GM12878 (cell line): ENCODE results near the gene ATN1. TPM values are rescaled to one million over a fixed set of nuclear protein-coding genes. Genes with fewer than 3 reads are reported as not detected.
A peak's percentile ranks its signal among the peaks of the same experiment; 100 is the strongest.

Experiments used
- ATAC-seq: fragments of 200-7000 bp; cut with Tn5 transposase; 3 replicates; pipeline ENCODE4 v1.9.1; 2020; ENCODE audit warnings: mild to moderate bottlenecking, moderate library complexity
- BruUV-seq: library from RNA; stranded (reverse); fragments of 400-500 nt; replicated peaks from 2 replicates; lab custom pipeline; 2021; lab: Mats Ljungman, UMichigan
- CTCF ChIA-PET: fragments of 300-600 bp; sonication (Branson Sonifier 250); formaldehyde crosslinking; extraction: SDS; loops from one replicate; lab custom pipeline; 2021; ENCODE audit warnings: inconsistent platforms; lab: Yijun Ruan, JAX
- POLR2A ChIA-PET: fragments of 350-600 bp; formaldehyde crosslinking; extraction: SDS; loops from one replicate; lab custom pipeline; 2021; ENCODE audit warnings: inconsistent platforms; lab: Charles Lee
- RAD21 ChIA-PET: fragments of 300-600 bp; sonication (Branson Sonifier 250); formaldehyde crosslinking; loops from one replicate; lab custom pipeline; 2023; ENCODE audit warnings: antibody characterized with exemption; ENCODE audit not compliant: unreplicated experiment; lab: Charles Lee
- SMC1A ChIA-PET: fragments of 300-600 bp; sonication (Branson Sonifier 250); formaldehyde crosslinking; loops from one replicate; lab custom pipeline; 2023; ENCODE audit not compliant: unreplicated experiment, uncharacterized antibody; lab: Charles Lee
- DNase-seq: peaks from one replicate; pipeline ENCODE4 v3.0.0-alpha.2; 2011; ENCODE audit warnings: low read depth, low spot score
- FAIRE-seq: peaks from 3 replicates; lab custom pipeline; 2011; peaks lifted over from hg19 to GRCh38; lab: Jason Lieb, UNC
- H2AFZ ChIP-seq: 2 replicates; pipeline ENCODE4 v1.6.0; 2011; ENCODE audit warnings: low read depth, low read length, control low read depth; ENCODE audit not compliant: control insufficient read depth
- H3K27ac ChIP-seq: 2 replicates; pipeline ENCODE4 v1.5.1; 2011; ENCODE audit warnings: control low read depth; ENCODE audit not compliant: control insufficient read depth, insufficient read depth
- H3K27me3 ChIP-seq, 2 experiments: replicated peaks in 1 of 2; 2 replicates each; pipeline versions ENCODE4 v1.6.0 to v1.6.1; 2011; ENCODE audit warnings: low read length in 1 of 2; ENCODE audit not compliant: control insufficient read depth in 2 of 2, insufficient read depth in 2 of 2
- H3K36me3 ChIP-seq, 2 experiments: 2 replicates each; pipeline ENCODE4 v1.5.1; 2011; ENCODE audit warnings: low read length in 1 of 2; ENCODE audit not compliant: control insufficient read depth in 2 of 2, insufficient read depth in 2 of 2
- H3K4me1 ChIP-seq: 2 replicates; pipeline ENCODE4 v1.6.1; 2011; ENCODE audit warnings: mild to moderate bottlenecking, low read length, moderate library complexity, mixed read lengths; ENCODE audit not compliant: control insufficient read depth, insufficient read depth
- H3K4me2 ChIP-seq: 2 replicates; pipeline ENCODE4 v1.6.0; 2011; ENCODE audit warnings: control low read depth; ENCODE audit not compliant: control insufficient read depth, insufficient read depth
- H3K4me3 ChIP-seq: fragments of 200-600 bp; sonication (generic); 2 replicates; pipeline ENCODE4 v1.5.1; 2016
- H3K79me2 ChIP-seq: 2 replicates; pipeline ENCODE4 v1.6.0; 2011; ENCODE audit warnings: low read length; ENCODE audit not compliant: control insufficient read depth, insufficient read depth
- H3K9ac ChIP-seq: 2 replicates; pipeline ENCODE4 v1.8.0; 2011; ENCODE audit warnings: low read length, control low read depth, mixed read lengths; ENCODE audit not compliant: control insufficient read depth, insufficient read depth
- H3K9me3 ChIP-seq: replicated peaks from 3 replicates; pipeline ENCODE4 v1.5.1; 2011; ENCODE audit warnings: mild to moderate bottlenecking, low read length; ENCODE audit not compliant: control insufficient read depth, insufficient read depth
- H4K20me1 ChIP-seq: 2 replicates; pipeline ENCODE4 v1.6.0; 2011; ENCODE audit not compliant: control insufficient read depth, insufficient read depth
- ASH2L ChIP-seq: fragments of 300-600, 200-600 bp; sonication (generic); IDR thresholded peaks from 2 replicates; pipeline ENCODE4 v1.6.1; 2017; ENCODE audit warnings: low read depth, mild to moderate bottlenecking, borderline replicate concordance
- BCL3 ChIP-seq: IDR thresholded peaks from 2 replicates; pipeline ENCODE4 v1.6.1; 2011; ENCODE audit warnings: borderline replicate concordance, low read depth, mild to moderate bottlenecking, moderate library complexity, low read length; ENCODE audit not compliant: insufficient read depth, poor library complexity, severe bottlenecking
- EED ChIP-seq: sonication (generic); IDR thresholded peaks from 2 replicates; pipeline ENCODE4 v1.6.1; 2016; ENCODE audit warnings: antibody characterized with exemption, low read depth
- IRF5 ChIP-seq: fragments of 450-650 bp; IDR thresholded peaks from 2 replicates; pipeline ENCODE4 v1.6.1; 2017; ENCODE audit warnings: borderline replicate concordance
- LARP7 ChIP-seq: fragments of 450-650 bp; IDR thresholded peaks from 2 replicates; pipeline ENCODE4 v1.6.1; 2017; ENCODE audit warnings: mild to moderate bottlenecking
- NR2F1 ChIP-seq: fragments of 450-650 bp; conservative IDR thresholded peaks from 2 replicates; pipeline ENCODE4 v1.6.1; 2017; ENCODE audit warnings: mild to moderate bottlenecking
- PBX3 ChIP-seq: IDR thresholded peaks from 2 replicates; pipeline ENCODE4 v1.6.1; 2011; ENCODE audit warnings: mild to moderate bottlenecking, low read depth, low read length, moderate library complexity; ENCODE audit not compliant: insufficient replicate concordance
- POLR2AphosphoS2 ChIP-seq: IDR thresholded peaks from 2 replicates; pipeline ENCODE4 v1.6.1; 2011; ENCODE audit warnings: low read depth, mild to moderate bottlenecking, low read length, improper control_type of control experiment, moderate library complexity
- POLR2AphosphoS5 ChIP-seq: IDR thresholded peaks from 2 replicates; pipeline ENCODE4 v1.6.1; 2011; ENCODE audit warnings: mild to moderate bottlenecking, low read length, inconsistent platforms
- TCF3 ChIP-seq: IDR thresholded peaks from 2 replicates; pipeline ENCODE4 v1.6.1; 2012; ENCODE audit warnings: low read depth, mild to moderate bottlenecking, low read length, borderline replicate concordance; ENCODE audit not compliant: insufficient read depth
- ZNF622 ChIP-seq: fragments of 450-650 bp; IDR thresholded peaks from 2 replicates; pipeline ENCODE4 v1.6.1; 2017; ENCODE audit warnings: mild to moderate bottlenecking, inconsistent platforms
- WGBS: methylation state at CpG from one replicate; pipeline ENCODE4 v1.1.6; 2016; ENCODE audit warnings: low lambda C conversion rate; ENCODE audit not compliant: insufficient replicate concordance, insufficient coverage; ENCODE audit errors: missing lambda C conversion rate; 5-methylcytosine and 5-hydroxymethylcytosine counted together
- in situ Hi-C: fragments of 300-500 bp; cut with MboI; formaldehyde crosslinking; loops from 9 replicates; pipeline ENCODE4 v1.14.3; 2018; ENCODE audit warnings: mixed read lengths
- intact Hi-C: fragments of 100-400 bp; cut with micrococcal nuclease; formaldehyde crosslinking; loops from one replicate; pipeline ENCODE4 v1.14.2; 2022; ENCODE audit not compliant: unreplicated experiment
- polyA plus RNA-seq, 11 experiments: library from polyadenylated mRNA; depleted of rRNA in 4 of 11; unstranded in 6 of 11; stranded (reverse) in 5 of 11; fragments of >200 nt; fragmentation: Nextera tagmentation in 4 of 11; fragmentation: Illumina TruSeq in 1 of 11; extraction: Ambion mirVana in 4 of 11; extraction: Trizol in 1 of 11; gene quantifications; 1 replicate in 1 of 11; 2 replicates in 10 of 11; pipeline versions ENCODE4 v1.2.1 to v1.2.3, GENCODE V29; 2011 to 2016; ENCODE audit warnings: inconsistent platforms in 2 of 11, missing spikeins in 2 of 11, low read depth in 1 of 11
- total RNA-seq, 4 experiments: library from RNA; depleted of rRNA in 3 of 4; stranded (reverse); fragments of >200 nt in 3 of 4; fragmentation: Illumina TruSeq in 1 of 4; extraction: Trizol in 1 of 4; gene quantifications; 2 replicates each; pipeline versions ENCODE4 v1.2.1 to v1.2.3, GENCODE V29; 2013 to 2021
- TF ChIP-seq, protein P1 (sequence below): fragments of 450-650 bp; IDR thresholded peaks from 2 replicates; pipeline ENCODE4 v1.6.1; 2017; ENCODE audit warnings: mild to moderate bottlenecking

ATN1 gene
- total and polyA plus RNA-seq, 10 of the 15 experiments (the other 5 are each of a cell fraction or from before 2014, with no cell fraction given), result 0.08 to 44.5 (median 5.0) TPM

GRCh38 chr12:6962285-6963015, 34.7 kb downstream of the ATN1 start:
- no peak overlapping the region for H3K4me3 ChIP-seq

More at GRCh38 chr12:6962285-6963015, 34.7 kb downstream of the ATN1 start:
- intact Hi-C loops (loop anchor here (5.0 kb wide), 1 partner anchor 150 kb away; no protein-coding TSS in a partner anchor), in situ Hi-C loops (loop anchor here (5.0 to 25.0 kb wide), 2 partner anchors 150 to 1675 kb away; no protein-coding TSS in a partner anchor)
- H3K79me2 ChIP-seq, result peaks cover 42% of the 10 kb centered on the region
- DNase-seq (no peak), ATAC-seq (no peak), FAIRE-seq (no peak)
- ChIA-PET CTCF (interaction anchor here (1.1 to 13.2 kb wide), 5 partner anchors 15 to 93 kb away, joined by 3 to 645 read pairs (median 6); partner anchors contain the start of genes C12orf57, PTPN6 and RNU7-1), POLR2A (interaction anchor here (1.2 to 13.5 kb wide), 2 partner anchors 18 to 36 kb away, joined by 4 to 524 read pairs; partner anchors contain the start of genes C12orf57, PTPN6 and RNU7-1), RAD21 (interaction anchor here (1.5 to 13.5 kb wide), 4 partner anchors 11 to 90 kb away, joined by 4 to 426 read pairs (median 14); partner anchors contain the start of genes C12orf57, PTPN6, RNU7-1 and SPSB2), SMC1A (interaction anchor here (1.0 to 13.2 kb wide), 5 partner anchors 15 to 151 kb away, joined by 3 to 395 read pairs (median 4); partner anchors contain the start of genes C12orf57, PTPN6 and RNU7-1)
- no peaks in the 10 kb centered on the region for H3K9me3 ChIP-seq
- no peaks in the 10 kb centered on the region for H3K27me3 ChIP-seq
- peak overlapping the region; percentile 99 for H3K27ac ChIP-seq
- peak overlapping the region; percentile 91 for H3K9ac ChIP-seq
- peaks cover 25 to 35% of the 10 kb centered on the region in 2 experiments for H3K36me3 ChIP-seq
- TF ChIP-seq EED (peak; percentile 9; the same call in 1 of the 2 replicates), POLR2AphosphoS5 (peak; percentile 1; the same call in 1 of the 2 replicates), PBX3 (peak; percentile 35), NR2F1 (peak; percentile 27; the same call in 1 of the 2 replicates), POLR2AphosphoS2 (0 out of 2 replicates have a peak, but pooled peaks have one; percentile 26), IRF5 (no peak), BCL3 (peak; percentile 22), LARP7 (0 out of 2 replicates have a peak, but pooled peaks have one; percentile 18), ASH2L (no peak), TCF3 (0 out of 2 replicates have a peak, but pooled peaks have one; percentile 16), ZNF622 (no peak)
- TF ChIP-seq, protein P1, sequence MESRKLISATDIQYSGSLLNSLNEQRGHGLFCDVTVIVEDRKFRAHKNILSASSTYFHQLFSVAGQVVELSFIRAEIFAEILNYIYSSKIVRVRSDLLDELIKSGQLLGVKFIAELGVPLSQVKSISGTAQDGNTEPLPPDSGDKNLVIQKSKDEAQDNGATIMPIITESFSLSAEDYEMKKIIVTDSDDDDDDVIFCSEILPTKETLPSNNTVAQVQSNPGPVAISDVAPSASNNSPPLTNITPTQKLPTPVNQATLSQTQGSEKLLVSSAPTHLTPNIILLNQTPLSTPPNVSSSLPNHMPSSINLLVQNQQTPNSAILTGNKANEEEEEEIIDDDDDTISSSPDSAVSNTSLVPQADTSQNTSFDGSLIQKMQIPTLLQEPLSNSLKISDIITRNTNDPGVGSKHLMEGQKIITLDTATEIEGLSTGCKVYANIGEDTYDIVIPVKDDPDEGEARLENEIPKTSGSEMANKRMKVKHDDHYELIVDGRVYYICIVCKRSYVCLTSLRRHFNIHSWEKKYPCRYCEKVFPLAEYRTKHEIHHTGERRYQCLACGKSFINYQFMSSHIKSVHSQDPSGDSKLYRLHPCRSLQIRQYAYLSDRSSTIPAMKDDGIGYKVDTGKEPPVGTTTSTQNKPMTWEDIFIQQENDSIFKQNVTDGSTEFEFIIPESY, result no peak
- peaks cover 58% of the 10 kb centered on the region for H3K4me1 ChIP-seq
- WGBS, result 84% methylated on average over 25 of the region's 25 CpGs
- no TSS peak for BruUV-seq
- peak overlapping the region; percentile 99; the same call in 1 of the 2 replicates for H3K4me2 ChIP-seq
- no peak overlapping the region for H2AFZ ChIP-seq
- no peaks in the 10 kb centered on the region for H4K20me1 ChIP-seq
